ENCODE measurements around the gene EPB41L2. TPM values are rescaled to one million over a fixed set of nuclear protein-coding genes. Genes with fewer than 3 reads are reported as not detected.

EPB41L2 gene
- total RNA-seq, 2 donors from 2014 or later, result 160 to 189 TPM

GRCh38 chr6:130794010-130794697, 268.9 kb downstream of the EPB41L2 start:
- no peaks in the 10 kb centered on the region for H3K36me3 Mint-ChIP-seq (ENCODE audit: low read depth)
- H3K4me1 ChIP-seq (ENCODE audit: control insufficient read depth, insufficient read depth, low read length), result no peaks in the 10 kb centered on the region
- H3K4me3 ChIP-seq (ENCODE audit: low read length), result no peak overlapping the region
- H3K27ac ChIP-seq (ENCODE audit: low read depth, low read length), result no peak overlapping the region
- H3K9ac ChIP-seq (ENCODE audit: extremely low read depth, low read length, poor library complexity, severe bottlenecking), result no peak overlapping the region
- TF ChIP-seq CTCF (conservative IDR thresholded peaks at IDR 0.05), result no peak
- H3K9me3 Mint-ChIP-seq, result peaks cover 7% of the 10 kb centered on the region
- H3K9me3 ChIP-seq (ENCODE audit: control insufficient read depth, low read length), result no peaks in the 10 kb centered on the region
- H3K4me1 Mint-ChIP-seq, result peaks cover 23% of the 10 kb centered on the region
- H3K27me3 ChIP-seq (ENCODE audit: control insufficient read depth, insufficient read depth, low read length, poor library complexity, severe bottlenecking), result no peaks in the 10 kb centered on the region
- no peaks in the 10 kb centered on the region for H3K36me3 ChIP-seq (ENCODE audit: control insufficient read depth, insufficient read depth, low read length)
- peak; percentile 52 for DNase-seq
- peak overlapping the region; percentile 12 for H3K27ac Mint-ChIP-seq
- no peaks in the 10 kb centered on the region for H3K27me3 Mint-ChIP-seq (ENCODE audit: insufficient read depth)
- no peak overlapping the region for H3K4me3 Mint-ChIP-seq
- 88 to 100% methylated on average over 1 of the region's 1 CpG for WGBS, 2 experiments (ENCODE audit: insufficient coverage in 1 of 2, insufficient read length in 1 of 2)

Other genes with a start within 250 kb of the EPB41L2 start
- under 1 TPM; 0.40 to 0.42 TPM for gene SMLR1, start 235.8 kb downstream of the EPB41L2 start, total RNA-seq
- 1 to 10 TPM; 6.2 to 6.7 TPM for gene AKAP7, start 72.2 kb upstream of the EPB41L2 start, total RNA-seq

Measured in endodermal cell (in vitro differentiated cells).